Chondrocyte (in vitro differentiated cells): Measurements from ENCODE around the gene CAMK2B. TPM values are rescaled to one million over a fixed set of nuclear protein-coding genes. Genes with fewer than 3 reads are reported as not detected.
A peak's percentile ranks its signal among the peaks of the same experiment; 100 is the strongest.

Experiments used
- DNase-seq: peaks from one replicate; pipeline ENCODE4 v3.0.0; 2021; ENCODE audit warnings: mixed read lengths, low spot score
- H3K27ac Mint-ChIP-seq: one replicate; pipeline ENCODE4 v1.8.0; 2021; ENCODE audit warnings: mild to moderate bottlenecking, moderate library complexity, mixed read lengths; ENCODE audit not compliant: unreplicated experiment
- H3K27me3 Mint-ChIP-seq: 2 replicates; pipeline ENCODE4 v1.8.0; 2021; ENCODE audit warnings: low read depth, mixed read lengths
- H3K36me3 Mint-ChIP-seq: 2 replicates; pipeline ENCODE4 v1.8.0; 2021; ENCODE audit warnings: low read depth, mixed read lengths
- H3K4me1 Mint-ChIP-seq: 2 replicates; pipeline ENCODE4 v1.8.0; 2021; ENCODE audit warnings: low read depth, mild to moderate bottlenecking, mixed read lengths
- H3K4me3 Mint-ChIP-seq: one replicate; pipeline ENCODE4 v1.8.0; 2021; ENCODE audit warnings: mild to moderate bottlenecking, moderate library complexity, mixed read lengths; ENCODE audit not compliant: unreplicated experiment
- H3K9me3 Mint-ChIP-seq: 2 replicates; pipeline ENCODE4 v1.8.0; 2021; ENCODE audit warnings: low read depth, mixed read lengths
- CTCF ChIP-seq: fragments of 200-600 bp; sonication (generic); IDR thresholded peaks from 2 replicates; pipeline ENCODE4 v1.5.0; 2021; ENCODE audit warnings: antibody characterized with exemption, mild to moderate bottlenecking, moderate library complexity
- total RNA-seq: library from RNA; stranded (reverse); gene quantifications from 3 replicates; pipeline ENCODE4 v1.2.1, GENCODE V29; 2021

CAMK2B gene
- total RNA-seq, 1 donor from 2014 or later: 0.27 TPM

GRCh38 chr7:44220046-44220357, 105.4 kb downstream of the CAMK2B start:
- H3K27me3 Mint-ChIP-seq: peaks cover 4% of the 10 kb centered on the region
- no peaks in the 10 kb centered on the region for H3K36me3 Mint-ChIP-seq
- no peak overlapping the region for H3K27ac Mint-ChIP-seq
- H3K4me3 Mint-ChIP-seq: no peak overlapping the region
- TF ChIP-seq CTCF: no peak
- DNase-seq: peak; percentile 90
- H3K4me1 Mint-ChIP-seq: peaks cover 3% of the 10 kb centered on the region
- no peaks in the 10 kb centered on the region for H3K9me3 Mint-ChIP-seq

GRCh38 chr7:44219371-44220045, 105.9 kb downstream of the CAMK2B start:
- peaks cover 4% of the 10 kb centered on the region for H3K27me3 Mint-ChIP-seq
- DNase-seq: peak; percentile 72
- H3K4me1 Mint-ChIP-seq: peaks cover 3% of the 10 kb centered on the region
- H3K36me3 Mint-ChIP-seq: no peaks in the 10 kb centered on the region
- H3K27ac Mint-ChIP-seq: no peak overlapping the region
- H3K9me3 Mint-ChIP-seq: no peaks in the 10 kb centered on the region
- no peak for TF ChIP-seq CTCF
- no peak overlapping the region for H3K4me3 Mint-ChIP-seq

- Mint-ChIP-seq H3K27ac (no peak overlapping the region), H3K36me3 (peaks cover 2% of the 10 kb centered on the region), H3K27me3 (peaks cover 4% of the 10 kb centered on the region), H3K4me1 (peaks cover 3% of the 10 kb centered on the region), H3K4me3 (no peak overlapping the region), H3K9me3 (no peaks in the 10 kb centered on the region)
- peak; percentile 27 for TF ChIP-seq CTCF
- peak; percentile 82 for DNase-seq
These were observed 106.8 kb downstream of the CAMK2B start for GRCh38 chr7:44218418-44219201.

- Mint-ChIP-seq H3K4me1 (peaks cover 3% of the 10 kb centered on the region), H3K9me3 (no peaks in the 10 kb centered on the region), H3K36me3 (peaks cover 2% of the 10 kb centered on the region), H3K4me3 (no peak overlapping the region), H3K27ac (no peak overlapping the region), H3K27me3 (peaks cover 4% of the 10 kb centered on the region)
- TF ChIP-seq CTCF: no peak
- DNase-seq: peak; percentile 87
These were observed 107.5 kb downstream of the CAMK2B start for GRCh38 chr7:44217852-44218402.

- no peak for TF ChIP-seq CTCF
- H3K4me3 Mint-ChIP-seq: no peak overlapping the region
- peaks cover 5% of the 10 kb centered on the region for H3K36me3 Mint-ChIP-seq
- peaks cover 3% of the 10 kb centered on the region for H3K4me1 Mint-ChIP-seq
- H3K9me3 Mint-ChIP-seq: no peaks in the 10 kb centered on the region
- H3K27me3 Mint-ChIP-seq: peaks cover 4% of the 10 kb centered on the region
- DNase-seq: peak; percentile 68
- H3K27ac Mint-ChIP-seq: no peak overlapping the region
These were observed 108.1 kb downstream of the CAMK2B start for GRCh38 chr7:44217223-44217714.
